OCI-LY1 (cell line): ENCODE data around the gene RNF167.
A peak's percentile ranks its signal among the peaks of the same experiment; 100 is the strongest.

Experiments used
- H2AFZ ChIP-seq: fragments of 200-600 bp; sonication (generic), shearing (Covaris generic); 2 replicates; pipeline ENCODE4 v1.6.0; 2014; ENCODE audit warnings: antibody characterized with exemption, mild to moderate bottlenecking, low read length
- H3F3A ChIP-seq: fragments of 200-600 bp; sonication (generic), shearing (Covaris generic); 2 replicates; pipeline ENCODE4 v1.6.0; 2014; ENCODE audit warnings: mild to moderate bottlenecking, antibody characterized with exemption, low read length, moderate library complexity; ENCODE audit not compliant: insufficient read depth
- H3K27ac ChIP-seq: fragments of 200-600 bp; sonication (generic); 2 replicates; pipeline ENCODE4 v1.5.1; 2014; ENCODE audit warnings: low read length, mixed run types, mild to moderate bottlenecking, low read depth; ENCODE audit not compliant: poor library complexity, severe bottlenecking
- H3K27me3 ChIP-seq: fragments of 200-600 bp; sonication (generic); 2 replicates; pipeline ENCODE4 v1.6.0; 2014; ENCODE audit warnings: antibody characterized with exemption, mild to moderate bottlenecking, low read length, moderate library complexity; ENCODE audit not compliant: insufficient read depth
- H3K36me3 ChIP-seq: fragments of 200-600 bp; sonication (generic); 2 replicates; pipeline ENCODE4 v1.6.1; 2014; ENCODE audit warnings: mild to moderate bottlenecking, antibody characterized with exemption, low read length, moderate library complexity, mixed read lengths; ENCODE audit not compliant: insufficient read depth
- H3K4me1 ChIP-seq: fragments of 200-600 bp; sonication (generic); 2 replicates; pipeline ENCODE4 v1.5.1; 2014; ENCODE audit warnings: mild to moderate bottlenecking, low read length, moderate library complexity; ENCODE audit not compliant: insufficient read depth, severe bottlenecking
- H3K4me2 ChIP-seq: fragments of 200-600 bp; sonication (generic), shearing (Covaris generic); 2 replicates; pipeline ENCODE4 v1.6.1; 2014; ENCODE audit warnings: low read length
- H3K4me3 ChIP-seq: fragments of 200-600 bp; sonication (generic); 2 replicates; pipeline ENCODE4 v1.5.1; 2014; ENCODE audit warnings: low read length, low read depth, mild to moderate bottlenecking, mixed read lengths; ENCODE audit not compliant: poor library complexity, severe bottlenecking
- H3K79me2 ChIP-seq: fragments of 200-600 bp; shearing (Covaris generic); 2 replicates; pipeline ENCODE4 v1.6.1; 2016; ENCODE audit warnings: mixed run types, low read length, mixed read lengths; ENCODE audit not compliant: insufficient read depth
- H3K9ac ChIP-seq: fragments of 200-600 bp; sonication (generic), shearing (Covaris generic); 2 replicates; pipeline ENCODE4 v1.6.1; 2014; ENCODE audit warnings: mild to moderate bottlenecking, low read length, mixed read lengths
- H3K9me2 ChIP-seq: fragments of 200-600 bp; sonication (generic), shearing (Covaris generic); 2 replicates; pipeline ENCODE4 v1.6.1; 2014; ENCODE audit warnings: low read depth, mild to moderate bottlenecking, low read length, mixed read lengths
- H3K9me3 ChIP-seq: fragments of 200-600 bp; shearing (Covaris generic); 2 replicates; pipeline ENCODE4 v1.6.1; 2014; ENCODE audit warnings: low read length, mixed read lengths
- H4K20me1 ChIP-seq: fragments of 200-600 bp; sonication (generic), shearing (Covaris generic); 2 replicates; pipeline ENCODE4 v1.6.0; 2016; ENCODE audit warnings: mild to moderate bottlenecking, low read length; ENCODE audit not compliant: insufficient read depth
- CTCF ChIP-seq: fragments of 200-600 bp; sonication (generic), shearing (Covaris generic); IDR thresholded peaks from 2 replicates; pipeline ENCODE4 v1.5.1; 2017; ENCODE audit warnings: mild to moderate bottlenecking, antibody characterized with exemption, low read length, moderate library complexity, mixed read lengths
- EZH2 ChIP-seq: fragments of 200-600 bp; sonication (generic), shearing (Covaris generic); IDR thresholded peaks from 2 replicates; pipeline ENCODE4 v1.8.0; 2017; ENCODE audit warnings: borderline replicate concordance, mixed run types, mild to moderate bottlenecking, antibody characterized with exemption, low read length, moderate library complexity, mixed read lengths

The RNF167 gene

DNA sequence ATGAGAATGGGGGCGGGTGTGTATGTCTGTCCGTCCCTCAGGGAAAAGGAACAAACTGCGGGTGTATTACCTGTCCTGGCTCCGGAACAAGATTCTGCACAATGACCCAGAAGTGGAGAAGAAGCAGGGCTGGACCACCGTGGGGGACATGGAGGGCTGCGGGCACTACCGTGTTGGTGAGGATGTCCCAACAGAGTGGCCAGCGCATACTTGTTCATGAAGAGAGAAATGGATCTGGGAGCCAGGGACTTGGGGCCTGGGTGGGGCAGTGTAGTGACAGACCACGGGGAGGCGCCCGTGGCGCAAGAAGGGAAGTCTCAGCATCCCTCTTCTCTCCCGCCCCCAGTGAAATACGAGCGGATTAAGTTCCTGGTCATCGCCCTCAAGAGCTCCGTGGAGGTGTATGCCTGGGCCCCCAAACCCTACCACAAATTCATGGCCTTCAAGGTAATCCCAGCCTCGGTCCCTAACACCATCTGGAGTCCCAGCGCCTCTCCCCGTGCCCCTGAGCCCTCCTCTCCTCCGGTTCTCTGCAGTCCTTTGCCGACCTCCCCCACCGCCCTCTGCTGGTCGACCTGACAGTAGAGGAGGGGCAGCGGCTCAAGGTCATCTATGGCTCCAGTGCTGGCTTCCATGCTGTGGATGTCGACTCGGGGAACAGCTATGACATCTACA, 44.3 kb upstream of the RNF167 start:
- H3K4me3 ChIP-seq, result no peak overlapping the region
- H4K20me1 ChIP-seq, result no peaks in the 10 kb centered on the region

GRCh38 chr17:4896332-4897197, 43.5 kb upstream of the RNF167 start:
- Histone ChIP-seq H3K4me3 (no peak overlapping the region), H3F3A (no peaks in the 10 kb centered on the region), H3K4me2 (no peak overlapping the region), H3K27ac (no peak overlapping the region), H3K9ac (no peak overlapping the region), H3K27me3 (no peaks in the 10 kb centered on the region), H3K4me1 (peaks cover 23% of the 10 kb centered on the region), H3K79me2 (no peaks in the 10 kb centered on the region), H3K9me3 (no peaks in the 10 kb centered on the region), H3K9me2 (no peaks in the 10 kb centered on the region), H3K36me3 (peaks cover 40% of the 10 kb centered on the region), H4K20me1 (no peaks in the 10 kb centered on the region), H2AFZ (no peak overlapping the region)
- no peak for TF ChIP-seq EZH2

More for the DNA sequence above, 44.3 kb upstream of the RNF167 start:
- H2AFZ ChIP-seq, result no peak overlapping the region
- H3F3A ChIP-seq, result no peaks in the 10 kb centered on the region
- TF ChIP-seq EZH2 (no peak), CTCF (peak; percentile 13; the same call in 1 of the 2 replicates)
- no peaks in the 10 kb centered on the region for H3K9me2 ChIP-seq
- H3K27me3 ChIP-seq, result no peaks in the 10 kb centered on the region
- no peak overlapping the region for H3K27ac ChIP-seq
- H3K36me3 ChIP-seq, result peaks cover 48% of the 10 kb centered on the region
- peaks cover 16% of the 10 kb centered on the region for H3K4me1 ChIP-seq
- H3K9ac ChIP-seq, result no peak overlapping the region
- H3K4me2 ChIP-seq, result no peak overlapping the region
- H3K9me3 ChIP-seq, result no peaks in the 10 kb centered on the region
- H3K79me2 ChIP-seq, result no peaks in the 10 kb centered on the region

DNA sequence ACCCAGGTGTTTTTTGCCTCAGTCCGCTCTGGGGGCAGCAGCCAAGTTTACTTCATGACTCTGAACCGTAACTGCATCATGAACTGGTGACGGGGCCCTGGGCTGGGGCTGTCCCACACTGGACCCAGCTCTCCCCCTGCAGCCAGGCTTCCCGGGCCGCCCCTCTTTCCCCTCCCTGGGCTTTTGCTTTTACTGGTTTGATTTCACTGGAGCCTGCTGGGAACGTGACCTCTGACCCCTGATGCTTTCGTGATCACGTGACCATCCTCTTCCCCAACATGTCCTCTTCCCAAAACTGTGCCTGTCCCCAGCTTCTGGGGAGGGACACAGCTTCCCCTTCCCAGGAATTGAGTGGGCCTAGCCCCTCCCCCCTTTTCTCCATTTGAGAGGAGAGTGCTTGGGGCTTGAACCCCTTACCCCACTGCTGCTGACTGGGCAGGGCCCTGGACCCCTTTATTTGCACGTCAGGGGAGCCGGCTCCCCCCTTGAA, 42.8 kb upstream of the RNF167 start:
- no peaks in the 10 kb centered on the region for H4K20me1 ChIP-seq
- no peaks in the 10 kb centered on the region for H3K27me3 ChIP-seq
- H3K4me2 ChIP-seq, result no peak overlapping the region
- no peaks in the 10 kb centered on the region for H3F3A ChIP-seq
- no peak overlapping the region for H3K9ac ChIP-seq
- H3K79me2 ChIP-seq, result no peaks in the 10 kb centered on the region
- peaks cover 23% of the 10 kb centered on the region for H3K4me1 ChIP-seq
- H3K9me2 ChIP-seq, result no peaks in the 10 kb centered on the region
- H3K36me3 ChIP-seq, result peaks cover 35% of the 10 kb centered on the region
- no peaks in the 10 kb centered on the region for H3K9me3 ChIP-seq
- no peak overlapping the region for H2AFZ ChIP-seq
- TF ChIP-seq CTCF (no peak), EZH2 (no peak)
- no peak overlapping the region for H3K27ac ChIP-seq
- H3K4me3 ChIP-seq, result no peak overlapping the region
